ENCODE results near the gene TCF7L2.

The TCF7L2 gene

DNA sequence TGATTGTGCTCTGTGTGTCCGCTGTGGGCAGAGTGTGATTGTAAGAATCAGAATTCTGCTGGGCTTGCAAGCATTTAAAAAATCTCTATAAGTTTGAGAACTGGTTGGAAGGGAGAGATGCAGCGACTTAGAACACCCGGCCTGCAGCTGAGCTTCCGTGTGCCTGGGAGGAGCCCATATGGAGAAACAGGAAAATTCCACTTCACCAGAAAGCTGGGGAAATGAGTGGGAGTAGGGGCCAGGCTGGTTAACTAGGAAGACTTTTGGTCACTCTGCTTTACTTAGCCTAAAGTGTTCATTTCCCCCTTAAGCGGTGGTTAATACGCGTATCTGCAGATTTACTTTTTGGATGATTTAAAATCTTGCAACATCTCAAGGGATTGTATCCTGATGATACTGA, 72.2 kb downstream of the TCF7L2 start:
- TF ChIP-seq CTCF (IDR thresholded peaks at IDR 0.05; ENCODE audit: low read depth, low read length) = no peak
- DNase-seq (ENCODE audit: low read depth in 2 of 2) = peak in 1 of 2 donors; percentile 42
- no peak overlapping the region for H3K4me3 ChIP-seq (replicated peaks in 1 of 2; ENCODE audit: low read depth in 2 of 2, low read length in 2 of 2)

GRCh38 chr10:113023017-113023416, 73.0 kb downstream of the TCF7L2 start:
- no peak overlapping the region for H3K4me3 ChIP-seq (replicated peaks in 1 of 2; ENCODE audit: low read depth in 2 of 2, low read length in 2 of 2)
- no peak for DNase-seq (ENCODE audit: low read depth in 2 of 2)
- no peak for TF ChIP-seq CTCF (IDR thresholded peaks at IDR 0.05; ENCODE audit: low read depth, low read length)

DNA sequence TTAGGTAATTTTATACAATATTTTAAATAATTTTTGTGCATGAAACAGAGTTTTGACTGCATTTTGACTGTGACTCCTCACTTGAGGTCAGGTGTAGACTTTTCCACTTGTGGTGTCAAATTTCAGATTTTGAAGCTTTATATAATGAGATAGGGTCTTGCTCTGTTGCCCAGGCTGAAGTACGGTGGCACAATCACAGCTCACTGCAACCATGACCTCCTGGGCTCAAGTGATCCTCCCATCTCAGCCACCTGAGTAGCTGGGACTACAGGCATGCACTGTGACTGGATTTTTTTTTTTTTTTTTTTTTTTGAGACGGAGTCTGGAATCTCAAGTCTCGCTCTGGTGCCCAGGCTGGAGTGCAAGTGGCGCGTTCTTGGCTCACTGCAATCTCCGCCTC, 74.9 kb downstream of the TCF7L2 start:
- no peak overlapping the region for H3K4me3 ChIP-seq (replicated peaks in 1 of 2; ENCODE audit: low read depth in 2 of 2, low read length in 2 of 2)
- no peak for DNase-seq (ENCODE audit: low read depth in 2 of 2)
- no peak for TF ChIP-seq CTCF (IDR thresholded peaks at IDR 0.05; ENCODE audit: low read depth, low read length)

DNA sequence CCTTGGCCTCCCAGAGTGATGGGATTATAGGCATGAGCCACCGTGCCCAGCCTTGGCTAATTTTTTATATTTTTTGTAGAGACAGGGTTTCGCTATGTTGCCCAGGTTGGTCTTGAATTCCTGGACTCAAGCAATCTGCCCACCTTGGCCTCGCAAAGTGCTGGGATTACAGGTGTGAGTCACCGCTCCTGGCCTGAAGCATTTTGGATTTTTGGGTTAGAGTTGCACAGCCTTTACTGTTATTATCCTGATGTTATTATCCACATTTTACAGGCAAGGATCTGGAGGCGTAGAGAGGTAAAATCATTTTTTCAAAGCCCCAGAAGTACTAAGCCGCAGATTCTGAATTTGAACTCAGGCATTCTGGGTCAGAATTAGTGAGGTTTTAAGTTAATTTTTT, 75.4 kb downstream of the TCF7L2 start:
- no peak for TF ChIP-seq CTCF (IDR thresholded peaks at IDR 0.05; ENCODE audit: low read depth, low read length)

GRCh38 chr10:113026679-113027078, 76.6 kb downstream of the TCF7L2 start:
- H3K4me3 ChIP-seq (replicated peaks in 1 of 2; ENCODE audit: low read depth in 2 of 2, low read length in 2 of 2) = no peak overlapping the region
- no peak for TF ChIP-seq CTCF (IDR thresholded peaks at IDR 0.05; ENCODE audit: low read depth, low read length)
- peak in 1 of 2 donors; percentile 43 for DNase-seq (ENCODE audit: low read depth in 2 of 2)

More for the DNA sequence above, 75.4 kb downstream of the TCF7L2 start:
- H3K4me3 ChIP-seq (replicated peaks in 1 of 2; ENCODE audit: low read depth in 2 of 2, low read length in 2 of 2) = no peak overlapping the region
- no peak for DNase-seq (ENCODE audit: low read depth in 2 of 2)

GRCh38 chr10:113027230-113027573, 77.2 kb downstream of the TCF7L2 start:
- TF ChIP-seq CTCF (IDR thresholded peaks at IDR 0.05; ENCODE audit: low read depth, low read length) = no peak
- no peak for DNase-seq (ENCODE audit: low read depth in 2 of 2)
- H3K4me3 ChIP-seq (replicated peaks in 1 of 2; ENCODE audit: low read depth in 2 of 2, low read length in 2 of 2) = no peak overlapping the region
